ENCODE data around the gene KCNS1. TPM values are rescaled to one million over a fixed set of nuclear protein-coding genes. Genes with fewer than 3 reads are reported as not detected.
A peak's percentile ranks its signal among the peaks of the same experiment; 100 is the strongest.

KCNS1 gene
- total RNA-seq, 1 donor, result 0.18 TPM

- no peak for DNase-seq (ENCODE audit: low read depth)
- TF ChIP-seq, protein P1, sequence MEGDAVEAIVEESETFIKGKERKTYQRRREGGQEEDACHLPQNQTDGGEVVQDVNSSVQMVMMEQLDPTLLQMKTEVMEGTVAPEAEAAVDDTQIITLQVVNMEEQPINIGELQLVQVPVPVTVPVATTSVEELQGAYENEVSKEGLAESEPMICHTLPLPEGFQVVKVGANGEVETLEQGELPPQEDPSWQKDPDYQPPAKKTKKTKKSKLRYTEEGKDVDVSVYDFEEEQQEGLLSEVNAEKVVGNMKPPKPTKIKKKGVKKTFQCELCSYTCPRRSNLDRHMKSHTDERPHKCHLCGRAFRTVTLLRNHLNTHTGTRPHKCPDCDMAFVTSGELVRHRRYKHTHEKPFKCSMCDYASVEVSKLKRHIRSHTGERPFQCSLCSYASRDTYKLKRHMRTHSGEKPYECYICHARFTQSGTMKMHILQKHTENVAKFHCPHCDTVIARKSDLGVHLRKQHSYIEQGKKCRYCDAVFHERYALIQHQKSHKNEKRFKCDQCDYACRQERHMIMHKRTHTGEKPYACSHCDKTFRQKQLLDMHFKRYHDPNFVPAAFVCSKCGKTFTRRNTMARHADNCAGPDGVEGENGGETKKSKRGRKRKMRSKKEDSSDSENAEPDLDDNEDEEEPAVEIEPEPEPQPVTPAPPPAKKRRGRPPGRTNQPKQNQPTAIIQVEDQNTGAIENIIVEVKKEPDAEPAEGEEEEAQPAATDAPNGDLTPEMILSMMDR (IDR thresholded peaks at IDR 0.05; ENCODE audit: insufficient read depth, low read length), result no peak
Measured at GRCh38 chr20:45091366-45091765, 9.6 kb downstream of the KCNS1 start.

DNA sequence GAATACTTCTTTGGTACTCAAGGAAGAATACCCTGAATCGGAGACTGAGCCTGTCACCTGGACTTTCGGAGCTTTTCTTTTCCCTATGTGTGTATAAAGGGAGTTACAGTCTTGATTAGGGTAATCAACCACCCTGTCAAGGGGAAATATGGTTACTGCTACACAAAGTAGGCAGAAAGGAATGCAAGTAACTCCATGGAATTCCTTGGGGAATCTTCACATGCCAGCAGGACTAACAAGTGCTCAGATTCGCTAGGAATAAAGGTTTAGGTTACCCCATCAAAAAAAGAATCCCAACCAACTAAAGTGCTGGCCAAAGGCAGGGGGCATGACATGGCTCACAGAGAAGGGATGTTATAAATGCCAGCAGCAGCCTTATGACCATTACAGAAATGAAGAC, 10.4 kb downstream of the KCNS1 start:
- no peak overlapping the region for H3K4me3 ChIP-seq (ENCODE audit: low read depth, low read length)
- DNase-seq (ENCODE audit: low read depth), result no peak
- TF ChIP-seq, protein P1 (IDR thresholded peaks at IDR 0.05; ENCODE audit: insufficient read depth, low read length), result no peak

More at GRCh38 chr20:45091366-45091765, 9.6 kb downstream of the KCNS1 start:
- no peak overlapping the region for H3K4me3 ChIP-seq (ENCODE audit: low read depth, low read length)

DNA sequence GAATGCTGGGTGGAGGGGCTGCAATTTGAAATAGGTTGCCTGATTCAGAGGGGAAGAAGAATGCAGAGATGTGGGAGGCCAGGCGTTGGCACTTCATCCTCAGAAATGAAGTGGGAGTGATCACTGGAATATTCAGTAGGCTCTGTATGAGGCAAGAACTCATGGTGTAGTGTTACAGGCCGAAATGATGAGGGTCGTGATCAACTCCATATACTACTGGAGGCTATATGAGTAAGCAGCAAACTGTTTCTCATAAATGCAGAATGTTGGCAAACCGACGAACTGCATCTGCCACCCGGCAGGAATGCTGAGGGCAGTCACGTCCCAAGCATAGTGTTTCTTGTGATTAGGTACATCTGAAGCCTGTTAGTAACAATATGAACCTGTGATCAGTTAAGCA, 12.7 kb downstream of the KCNS1 start:
- TF ChIP-seq, protein P1 (IDR thresholded peaks at IDR 0.05; ENCODE audit: insufficient read depth, low read length), result no peak
- peak; percentile 83 for DNase-seq (ENCODE audit: low read depth)
- no peak overlapping the region for H3K4me3 ChIP-seq (ENCODE audit: low read depth, low read length)

DNA sequence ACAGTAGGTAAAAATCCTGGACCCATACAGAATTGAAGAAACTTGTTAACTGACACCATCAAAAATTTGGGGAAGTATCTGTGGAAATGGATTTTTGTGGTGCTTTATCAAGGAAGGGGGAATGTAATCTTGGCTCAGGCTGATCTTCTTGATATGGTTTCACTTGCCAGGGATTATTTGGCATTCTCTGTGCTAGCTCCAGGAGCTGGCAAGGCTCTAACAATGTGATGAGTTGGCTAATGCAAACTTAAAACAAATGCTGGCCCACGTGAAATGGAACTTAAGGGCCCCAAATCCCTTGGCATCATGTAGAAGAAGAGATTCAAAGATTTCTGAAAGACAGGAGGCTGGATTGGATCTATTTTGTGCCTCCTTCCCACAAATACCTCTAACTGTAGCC, 13.1 kb downstream of the KCNS1 start:
- TF ChIP-seq, protein P1 (IDR thresholded peaks at IDR 0.05; ENCODE audit: insufficient read depth, low read length), result no peak
- peak; percentile 97 for DNase-seq (ENCODE audit: low read depth)
- H3K4me3 ChIP-seq (ENCODE audit: low read depth, low read length), result no peak overlapping the region

DNA sequence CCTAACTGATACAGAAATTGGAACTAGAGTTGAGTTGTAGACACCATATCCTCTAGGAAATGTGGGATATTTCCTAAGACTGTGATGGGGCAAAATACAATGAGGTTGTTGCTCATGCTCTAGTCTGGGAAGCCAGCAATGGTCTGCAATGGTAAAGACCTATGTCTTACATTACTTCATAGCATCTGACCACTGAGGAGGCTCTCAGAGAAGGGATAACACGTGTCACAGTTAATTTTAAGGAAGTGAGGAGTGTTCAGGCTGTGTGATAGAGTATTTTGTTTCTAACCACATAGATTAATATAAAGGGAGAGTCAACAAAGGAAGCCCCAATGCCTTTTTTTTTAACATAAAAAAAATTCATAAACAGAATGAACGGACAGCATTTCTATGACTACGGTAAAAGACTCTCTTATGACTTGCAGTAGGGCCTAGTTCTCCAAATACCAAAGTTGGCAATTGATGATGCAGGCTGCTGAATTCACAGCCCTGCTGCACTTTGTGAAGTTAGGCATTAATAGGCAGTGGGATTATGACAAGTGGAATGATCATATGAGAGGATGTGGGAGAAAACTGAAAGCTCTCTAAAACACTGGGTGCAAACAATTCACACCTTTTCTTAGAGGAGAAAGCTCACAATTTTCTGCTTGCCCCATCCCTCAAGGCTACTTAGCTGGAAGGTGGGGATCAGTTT, 13.7 kb downstream of the KCNS1 start:
- no peak overlapping the region for H3K4me3 ChIP-seq (ENCODE audit: low read depth, low read length)
- DNase-seq (ENCODE audit: low read depth), result no peak
- TF ChIP-seq, protein P1 (IDR thresholded peaks at IDR 0.05; ENCODE audit: insufficient read depth, low read length), result no peak

- DNase-seq (ENCODE audit: low read depth), result no peak
- TF ChIP-seq, protein P1 (IDR thresholded peaks at IDR 0.05; ENCODE audit: insufficient read depth, low read length), result no peak
- H3K4me3 ChIP-seq (ENCODE audit: low read depth, low read length), result no peak overlapping the region
Measured at GRCh38 chr20:45085867-45086266, 15.1 kb downstream of the KCNS1 start.

- TF ChIP-seq, protein P1 (IDR thresholded peaks at IDR 0.05; ENCODE audit: insufficient read depth, low read length), result no peak
- no peak overlapping the region for H3K4me3 ChIP-seq (ENCODE audit: low read depth, low read length)
- no peak for DNase-seq (ENCODE audit: low read depth)
Measured at GRCh38 chr20:45085289-45085688, 15.6 kb downstream of the KCNS1 start.

Measured in fibroblast of the aortic adventitia (primary cell).